ENCODE results near the gene AEBP2.

DNA sequence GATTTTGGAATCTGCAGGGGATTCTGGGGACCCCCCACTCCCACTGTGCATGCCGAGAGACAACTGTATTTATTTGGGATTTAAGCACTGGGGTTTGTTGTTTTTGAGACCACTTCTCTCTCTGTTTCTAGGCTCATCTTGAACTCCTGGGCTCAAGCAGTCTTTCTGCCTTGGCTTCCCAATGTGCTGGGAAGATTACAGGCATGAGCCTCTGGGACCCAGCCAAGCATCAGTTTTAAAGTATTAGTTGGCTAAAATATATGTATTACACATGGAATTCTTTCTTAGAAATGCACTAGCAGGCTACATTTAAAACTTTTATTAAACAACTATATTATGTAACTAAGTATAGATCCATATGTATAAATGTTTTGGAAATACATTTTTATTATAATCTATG is 78.3 kb downstream of the AEBP2 start:
- TF ChIP-seq, protein P1, sequence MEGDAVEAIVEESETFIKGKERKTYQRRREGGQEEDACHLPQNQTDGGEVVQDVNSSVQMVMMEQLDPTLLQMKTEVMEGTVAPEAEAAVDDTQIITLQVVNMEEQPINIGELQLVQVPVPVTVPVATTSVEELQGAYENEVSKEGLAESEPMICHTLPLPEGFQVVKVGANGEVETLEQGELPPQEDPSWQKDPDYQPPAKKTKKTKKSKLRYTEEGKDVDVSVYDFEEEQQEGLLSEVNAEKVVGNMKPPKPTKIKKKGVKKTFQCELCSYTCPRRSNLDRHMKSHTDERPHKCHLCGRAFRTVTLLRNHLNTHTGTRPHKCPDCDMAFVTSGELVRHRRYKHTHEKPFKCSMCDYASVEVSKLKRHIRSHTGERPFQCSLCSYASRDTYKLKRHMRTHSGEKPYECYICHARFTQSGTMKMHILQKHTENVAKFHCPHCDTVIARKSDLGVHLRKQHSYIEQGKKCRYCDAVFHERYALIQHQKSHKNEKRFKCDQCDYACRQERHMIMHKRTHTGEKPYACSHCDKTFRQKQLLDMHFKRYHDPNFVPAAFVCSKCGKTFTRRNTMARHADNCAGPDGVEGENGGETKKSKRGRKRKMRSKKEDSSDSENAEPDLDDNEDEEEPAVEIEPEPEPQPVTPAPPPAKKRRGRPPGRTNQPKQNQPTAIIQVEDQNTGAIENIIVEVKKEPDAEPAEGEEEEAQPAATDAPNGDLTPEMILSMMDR (conservative IDR thresholded peaks at IDR 0.05 in 1 of 2, IDR thresholded peaks at IDR 0.05 in 1 of 2; ENCODE audit: extremely low read depth in 1 of 2, insufficient read depth in 1 of 2, low read depth in 1 of 2, low read length in 2 of 2), result no peak
- TF ChIP-seq EZH2 (IDR thresholded peaks at IDR 0.05; ENCODE audit: borderline replicate concordance, low read length), result no peak
